Caco-2 (cell line): ENCODE data around the gene SMOC2. TPM values are rescaled to one million over a fixed set of nuclear protein-coding genes. Genes with fewer than 3 reads are reported as not detected.

ENCODE experiments used
- BruUV-seq: library from RNA; stranded (reverse); fragments of 400-500 nt; replicated peaks from 2 replicates; lab custom pipeline; 2021; lab: Mats Ljungman, UMichigan
- CTCF ChIA-PET: fragments of 300-600 bp; sonication (Branson Sonifier 250); formaldehyde crosslinking; loops from one replicate; lab custom pipeline; 2022; ENCODE audit warnings: antibody characterized with exemption; lab: Charles Lee
- POLR2A ChIA-PET: fragments of 300-600 bp; sonication (Branson Sonifier 250); formaldehyde crosslinking; loops from one replicate; lab custom pipeline; 2022; ENCODE audit warnings: antibody characterized with exemption; lab: Charles Lee
- DNase-seq, 2 experiments: peaks; one replicate each; pipeline versions ENCODE4 v3.0.0 to v3.0.0-alpha.2; 2020 to 2022
- H3K27me3 ChIP-seq: replicated peaks from 2 replicates; pipeline ENCODE4 v1.6.0; 2011; ENCODE audit warnings: low read length; ENCODE audit not compliant: control insufficient read depth, insufficient read depth
- H3K36me3 ChIP-seq: 2 replicates; pipeline ENCODE4 v1.5.1; 2011; ENCODE audit warnings: low read length; ENCODE audit not compliant: control insufficient read depth, insufficient read depth
- H3K4me1 ChIP-seq: fragments of 250-450 bp; sonication (Bioruptor Pico); 2 replicates; pipeline ENCODE4 v1.5.1; 2020; ENCODE audit warnings: mild to moderate bottlenecking
- H3K4me3 ChIP-seq: 2 replicates; pipeline ENCODE4 v1.5.1; 2011; ENCODE audit warnings: low read depth, mild to moderate bottlenecking, control low read depth, low read length
- H3K9me3 ChIP-seq: fragments of 250-450 bp; sonication (Bioruptor Pico); 2 replicates; pipeline ENCODE4 v1.5.1; 2020; ENCODE audit warnings: mild to moderate bottlenecking, moderate library complexity
- H3K27ac Mint-ChIP-seq: one replicate; pipeline ENCODE4 v1.8.0; 2022; ENCODE audit warnings: mixed read lengths; ENCODE audit not compliant: unreplicated experiment
- H3K27me3 Mint-ChIP-seq: one replicate; pipeline ENCODE4 v1.8.0; 2022; ENCODE audit warnings: mixed read lengths; ENCODE audit not compliant: insufficient read depth, unreplicated experiment
- H3K36me3 Mint-ChIP-seq: one replicate; pipeline ENCODE4 v1.8.0; 2022; ENCODE audit warnings: mild to moderate bottlenecking, mixed read lengths; ENCODE audit not compliant: insufficient read depth, unreplicated experiment
- H3K4me1 Mint-ChIP-seq: one replicate; pipeline ENCODE4 v1.8.0; 2022; ENCODE audit warnings: low read depth, mixed read lengths; ENCODE audit not compliant: unreplicated experiment
- H3K4me3 Mint-ChIP-seq: one replicate; pipeline ENCODE4 v1.8.0; 2022; ENCODE audit warnings: mild to moderate bottlenecking, moderate library complexity, mixed read lengths; ENCODE audit not compliant: unreplicated experiment
- H3K9me3 Mint-ChIP-seq: one replicate; pipeline ENCODE4 v1.8.0; 2022; ENCODE audit warnings: mixed read lengths; ENCODE audit not compliant: unreplicated experiment
- intact Hi-C: fragments of 100-400 bp; cut with micrococcal nuclease; formaldehyde crosslinking; loops from one replicate; pipeline ENCODE4 v1.10.0; 2022; ENCODE audit not compliant: unreplicated experiment
- total RNA-seq: library from RNA; stranded (reverse); gene quantifications from 2 replicates; pipeline ENCODE4 v1.2.3, GENCODE V29; 2022
- TF ChIP-seq, protein P1 (sequence below), 2 experiments: fragments of 200-600 bp in 1 of 2; IDR thresholded peaks; 1 replicate in 1 of 2; 2 replicates in 1 of 2; pipeline versions ENCODE4 v1.5.1 to v1.8.0; 2011 to 2022; ENCODE audit warnings: antibody characterized with exemption in 1 of 2, control low read depth in 1 of 2, inconsistent platforms in 1 of 2, low read depth in 1 of 2, low read length in 1 of 2, mild to moderate bottlenecking in 1 of 2, moderate library complexity in 1 of 2; ENCODE audit not compliant: insufficient read depth in 1 of 2, severe bottlenecking in 1 of 2, unreplicated experiment in 1 of 2

The SMOC2 gene
- total RNA-seq, 1 experiment from 2014 or later: 2.8 TPM

DNA sequence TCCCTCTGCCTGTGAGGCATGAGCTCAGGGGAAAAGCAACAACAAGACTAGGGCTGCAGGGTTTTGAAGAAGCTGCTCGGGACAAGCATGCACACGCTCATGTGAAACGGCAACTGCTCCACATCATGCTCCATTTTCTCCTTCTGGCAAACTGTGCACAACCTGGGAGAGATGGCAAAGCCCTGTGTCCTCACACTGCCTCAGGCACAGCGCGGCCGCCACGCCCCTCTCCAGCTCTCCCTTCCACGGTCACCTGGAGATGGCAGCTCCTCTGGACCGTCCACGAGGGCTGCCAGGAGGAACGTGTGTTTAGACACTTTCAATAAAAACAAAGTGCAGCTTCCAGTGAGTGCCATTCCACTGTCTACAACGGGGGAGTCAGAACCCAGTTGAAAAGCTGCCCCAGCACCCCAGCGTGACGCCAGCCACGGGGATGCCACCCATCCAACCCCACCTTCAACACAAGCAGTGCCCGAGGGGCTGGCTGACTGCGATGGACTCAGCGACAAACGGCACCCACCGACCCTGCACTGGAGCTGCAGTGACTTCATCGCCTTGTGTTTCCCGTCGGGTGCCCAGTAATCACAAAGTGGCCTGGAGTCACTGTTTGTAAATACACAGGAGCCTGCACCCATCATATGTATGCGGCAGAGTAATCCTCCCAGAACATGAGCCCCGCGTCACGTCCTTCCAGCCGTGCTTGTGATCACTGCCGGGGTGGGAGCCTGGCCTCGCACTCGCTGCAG is 16.1 kb downstream of the SMOC2 start:
- Mint-ChIP-seq H3K36me3 (no peaks in the 10 kb centered on the region), H3K27me3 (peaks cover 6% of the 10 kb centered on the region), H3K4me1 (peaks cover 11% of the 10 kb centered on the region), H3K27ac (no peak overlapping the region), H3K4me3 (no peak overlapping the region), H3K9me3 (no peaks in the 10 kb centered on the region)
- POLR2A ChIA-PET: no interaction called here
- intact Hi-C loops: loop anchor here (10.0 kb wide), 1 partner anchor 148 kb away; no protein-coding TSS in a partner anchor
- BruUV-seq: no TSS peak
- TF ChIP-seq, protein P1, sequence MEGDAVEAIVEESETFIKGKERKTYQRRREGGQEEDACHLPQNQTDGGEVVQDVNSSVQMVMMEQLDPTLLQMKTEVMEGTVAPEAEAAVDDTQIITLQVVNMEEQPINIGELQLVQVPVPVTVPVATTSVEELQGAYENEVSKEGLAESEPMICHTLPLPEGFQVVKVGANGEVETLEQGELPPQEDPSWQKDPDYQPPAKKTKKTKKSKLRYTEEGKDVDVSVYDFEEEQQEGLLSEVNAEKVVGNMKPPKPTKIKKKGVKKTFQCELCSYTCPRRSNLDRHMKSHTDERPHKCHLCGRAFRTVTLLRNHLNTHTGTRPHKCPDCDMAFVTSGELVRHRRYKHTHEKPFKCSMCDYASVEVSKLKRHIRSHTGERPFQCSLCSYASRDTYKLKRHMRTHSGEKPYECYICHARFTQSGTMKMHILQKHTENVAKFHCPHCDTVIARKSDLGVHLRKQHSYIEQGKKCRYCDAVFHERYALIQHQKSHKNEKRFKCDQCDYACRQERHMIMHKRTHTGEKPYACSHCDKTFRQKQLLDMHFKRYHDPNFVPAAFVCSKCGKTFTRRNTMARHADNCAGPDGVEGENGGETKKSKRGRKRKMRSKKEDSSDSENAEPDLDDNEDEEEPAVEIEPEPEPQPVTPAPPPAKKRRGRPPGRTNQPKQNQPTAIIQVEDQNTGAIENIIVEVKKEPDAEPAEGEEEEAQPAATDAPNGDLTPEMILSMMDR (IDR thresholded peaks at IDR 0.05; ENCODE audit: insufficient read depth in 1 of 2, low read depth in 1 of 2, low read length in 1 of 2, severe bottlenecking in 1 of 2, unreplicated experiment in 1 of 2): no peak
- no peaks in the 10 kb centered on the region for H3K27me3 ChIP-seq
- no peaks in the 10 kb centered on the region for H3K9me3 ChIP-seq
- no peaks in the 10 kb centered on the region for H3K36me3 ChIP-seq
- H3K4me1 ChIP-seq: 0 out of 2 replicates have a peak, but pooled peaks cover 4% of the 10 kb centered on the region
- no peak for DNase-seq
- H3K4me3 ChIP-seq: no peak overlapping the region
- CTCF ChIA-PET: no interaction called here

DNA sequence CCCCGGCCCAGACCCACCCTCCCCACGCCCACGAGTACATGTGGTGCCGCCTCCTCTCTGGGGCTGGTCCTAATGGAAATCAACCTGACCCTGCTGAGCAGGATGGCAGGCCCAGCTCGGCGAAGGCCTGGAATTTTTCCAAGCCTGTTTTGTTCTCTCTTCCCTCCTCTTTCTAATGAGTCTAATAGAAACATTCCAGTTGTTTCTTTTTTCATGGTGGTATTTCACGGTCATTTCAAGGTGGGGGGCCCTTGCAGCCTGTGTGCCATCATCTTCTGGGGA is 16.6 kb downstream of the SMOC2 start:
- Histone ChIP-seq H3K36me3 (no peaks in the 10 kb centered on the region), H3K9me3 (no peaks in the 10 kb centered on the region), H3K27me3 (no peaks in the 10 kb centered on the region), H3K4me3 (no peak overlapping the region), H3K4me1 (0 out of 2 replicates have a peak, but pooled peaks cover 4% of the 10 kb centered on the region)
- DNase-seq: no peak
- Mint-ChIP-seq H3K27ac (no peak overlapping the region), H3K4me1 (peaks cover 11% of the 10 kb centered on the region), H3K4me3 (no peak overlapping the region), H3K9me3 (no peaks in the 10 kb centered on the region), H3K27me3 (peaks cover 6% of the 10 kb centered on the region), H3K36me3 (no peaks in the 10 kb centered on the region)
- TF ChIP-seq, protein P1 (IDR thresholded peaks at IDR 0.05; ENCODE audit: insufficient read depth in 1 of 2, low read depth in 1 of 2, low read length in 1 of 2, severe bottlenecking in 1 of 2, unreplicated experiment in 1 of 2): no peak
- intact Hi-C loops: loop anchor here (10.0 kb wide), 1 partner anchor 147 kb away; no protein-coding TSS in a partner anchor
- ChIA-PET POLR2A (no interaction called here), CTCF (no interaction called here)
- BruUV-seq: no TSS peak

DNA sequence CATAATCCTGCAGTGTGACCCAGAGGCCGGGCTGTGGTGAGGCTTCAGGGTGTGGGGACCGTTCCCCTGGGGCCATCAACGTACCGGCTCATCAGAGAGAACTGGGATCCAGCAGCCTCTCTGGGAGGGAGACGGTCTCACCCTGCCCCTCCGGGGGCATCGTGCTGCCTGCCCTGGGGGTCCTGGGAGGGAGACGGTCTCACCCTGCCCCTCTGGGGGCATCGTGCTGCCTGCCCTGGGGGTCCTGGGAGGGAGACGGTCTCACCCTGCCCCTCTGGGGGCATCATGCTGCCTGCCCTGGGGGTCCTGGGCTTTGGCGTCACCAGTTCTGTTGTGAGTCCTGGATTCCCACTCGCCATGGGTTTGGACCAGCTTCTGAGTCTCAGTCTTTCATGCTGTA is 17.1 kb downstream of the SMOC2 start:
- no peaks in the 10 kb centered on the region for H3K9me3 ChIP-seq
- no peaks in the 10 kb centered on the region for H3K36me3 ChIP-seq
- CTCF ChIA-PET: no interaction called here
- no peak overlapping the region for H3K4me3 Mint-ChIP-seq
- no peaks in the 10 kb centered on the region for H3K36me3 Mint-ChIP-seq
- intact Hi-C loops: loop anchor here (10.0 kb wide), 1 partner anchor 147 kb away; no protein-coding TSS in a partner anchor
- H3K9me3 Mint-ChIP-seq: no peaks in the 10 kb centered on the region
- H3K4me1 Mint-ChIP-seq: peaks cover 11% of the 10 kb centered on the region
- no peak overlapping the region for H3K27ac Mint-ChIP-seq
- no peak for DNase-seq
- H3K27me3 Mint-ChIP-seq: peaks cover 6% of the 10 kb centered on the region
- BruUV-seq: no TSS peak
- POLR2A ChIA-PET: no interaction called here
- no peak overlapping the region for H3K4me3 ChIP-seq
- no peaks in the 10 kb centered on the region for H3K27me3 ChIP-seq
- H3K4me1 ChIP-seq: no peaks in the 10 kb centered on the region
- TF ChIP-seq, protein P1 (IDR thresholded peaks at IDR 0.05; ENCODE audit: insufficient read depth in 1 of 2, low read depth in 1 of 2, low read length in 1 of 2, severe bottlenecking in 1 of 2, unreplicated experiment in 1 of 2): no peak
